ENCODE results near the gene STAG3.
"Not testable (repeated sequence)": the region's sequence is repeated elsewhere in the genome, so short reads cannot be mapped to it uniquely, and the experiment has no call there.

DNA sequence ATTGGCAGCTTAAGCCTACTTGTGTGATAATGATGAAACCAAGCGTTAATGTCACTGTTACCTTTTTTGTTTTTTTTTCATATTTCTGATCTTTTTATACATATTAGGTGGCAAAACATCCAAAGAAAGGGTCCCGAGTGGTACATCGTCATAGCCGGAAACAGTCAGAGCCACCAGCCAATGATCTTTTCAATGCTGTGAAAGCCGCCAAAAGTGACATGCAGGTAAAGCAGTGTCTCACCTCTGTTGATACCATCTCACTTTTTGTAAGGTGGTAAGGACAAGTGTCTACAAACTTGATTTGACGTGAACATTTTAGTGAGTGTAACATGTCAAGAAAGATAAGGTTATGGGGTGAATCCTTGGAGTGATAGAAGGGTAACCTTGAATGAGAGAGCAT lies 4.9 kb downstream of the STAG3 start:
- TF ChIP-seq, protein P1, sequence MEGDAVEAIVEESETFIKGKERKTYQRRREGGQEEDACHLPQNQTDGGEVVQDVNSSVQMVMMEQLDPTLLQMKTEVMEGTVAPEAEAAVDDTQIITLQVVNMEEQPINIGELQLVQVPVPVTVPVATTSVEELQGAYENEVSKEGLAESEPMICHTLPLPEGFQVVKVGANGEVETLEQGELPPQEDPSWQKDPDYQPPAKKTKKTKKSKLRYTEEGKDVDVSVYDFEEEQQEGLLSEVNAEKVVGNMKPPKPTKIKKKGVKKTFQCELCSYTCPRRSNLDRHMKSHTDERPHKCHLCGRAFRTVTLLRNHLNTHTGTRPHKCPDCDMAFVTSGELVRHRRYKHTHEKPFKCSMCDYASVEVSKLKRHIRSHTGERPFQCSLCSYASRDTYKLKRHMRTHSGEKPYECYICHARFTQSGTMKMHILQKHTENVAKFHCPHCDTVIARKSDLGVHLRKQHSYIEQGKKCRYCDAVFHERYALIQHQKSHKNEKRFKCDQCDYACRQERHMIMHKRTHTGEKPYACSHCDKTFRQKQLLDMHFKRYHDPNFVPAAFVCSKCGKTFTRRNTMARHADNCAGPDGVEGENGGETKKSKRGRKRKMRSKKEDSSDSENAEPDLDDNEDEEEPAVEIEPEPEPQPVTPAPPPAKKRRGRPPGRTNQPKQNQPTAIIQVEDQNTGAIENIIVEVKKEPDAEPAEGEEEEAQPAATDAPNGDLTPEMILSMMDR (IDR thresholded peaks at IDR 0.05 in 2 of 3, conservative IDR thresholded peaks at IDR 0.05 in 1 of 3; ENCODE audit: insufficient read depth in 2 of 3, low read depth in 1 of 3, low read length in 3 of 3) = not testable (repeated sequence)
- TF ChIP-seq BCOR (IDR thresholded peaks at IDR 0.05); POLR2A (conservative IDR thresholded peaks at IDR 0.05); CHCHD3 (CRISPR knock-in tag; IDR thresholded peaks at IDR 0.05); LEF1 (IDR thresholded peaks at IDR 0.05); GMEB1 (CRISPR knock-in tag; IDR thresholded peaks at IDR 0.05): not testable (repeated sequence)

All from K562 (cell line).